ENCODE data around the gene CDK17.

The CDK17 gene

DNA sequence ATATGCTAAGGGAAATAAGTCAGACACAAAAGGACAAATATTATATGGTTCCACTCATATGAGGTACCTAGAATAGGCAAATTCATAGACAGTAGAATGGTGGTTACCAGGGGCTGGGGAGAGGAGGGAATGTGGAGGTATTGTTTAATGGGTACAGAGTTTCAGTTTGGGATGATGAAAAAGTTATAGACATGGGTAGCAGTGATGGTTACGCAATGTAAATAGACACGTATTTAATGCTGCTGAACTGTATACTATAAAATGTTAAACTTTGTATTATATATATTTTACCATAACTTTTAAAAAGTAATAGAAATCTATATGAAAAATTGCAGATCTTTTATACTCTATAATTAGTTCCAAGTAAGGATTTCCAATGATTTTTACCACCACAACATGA is 71.2 kb downstream of the CDK17 start:
- H3K9me3 ChIP-seq (ENCODE audit: insufficient read depth, low read depth, low read length), result no peaks in the 10 kb centered on the region
- no peak overlapping the region for H3K27ac ChIP-seq (ENCODE audit: low read depth, low read length)
- no peak overlapping the region for H4K12ac ChIP-seq (ENCODE audit: low read depth, low read length)
- H3K79me1 ChIP-seq (ENCODE audit: low read length), result no peaks in the 10 kb centered on the region
- no peak overlapping the region for H2BK5ac ChIP-seq (ENCODE audit: low read depth, low read length, poor library complexity)
- no CpG with 5 or more reads among the region's 2 CpGs for WGBS (ENCODE audit: extremely low coverage, insufficient coverage, insufficient read length)
- no peak overlapping the region for H3K9ac ChIP-seq (ENCODE audit: low read length)
- H3K4me3 ChIP-seq (ENCODE audit: low read depth, low read length), result no peak overlapping the region
- DNase-seq, result no peak
- H2AFZ ChIP-seq (ENCODE audit: insufficient read depth, low read length, poor library complexity), result no peak overlapping the region
- no peak overlapping the region for H3K23ac ChIP-seq (ENCODE audit: low read length)
- H2BK120ac ChIP-seq (ENCODE audit: insufficient read depth, low read length, poor library complexity), result no peak overlapping the region
- no peak overlapping the region for H3K14ac ChIP-seq (ENCODE audit: low read length)
- H3K36me3 ChIP-seq (ENCODE audit: control insufficient read depth in 1 of 2, insufficient read depth in 2 of 2, low read length in 2 of 2), result peaks cover 0 to 1% of the 10 kb centered on the region in 2 experiments
- H4K8ac ChIP-seq (ENCODE audit: low read depth, low read length), result no peak overlapping the region
- no peaks in the 10 kb centered on the region for H3K27me3 ChIP-seq (ENCODE audit: insufficient read depth, low read length)
- no peak overlapping the region for H2BK12ac ChIP-seq (ENCODE audit: low read length)
- no peak overlapping the region for H3K4ac ChIP-seq (ENCODE audit: low read depth, low read length)
- H2AK5ac ChIP-seq (ENCODE audit: low read length), result no peak overlapping the region
- no peak overlapping the region for H4K91ac ChIP-seq (ENCODE audit: low read depth, low read length)
- no peaks in the 10 kb centered on the region for H3K79me2 ChIP-seq (ENCODE audit: control insufficient read depth, insufficient read depth, low read length, poor library complexity)
- no peak overlapping the region for H3K18ac ChIP-seq (ENCODE audit: low read length)
- H3K4me1 ChIP-seq (ENCODE audit: control insufficient read depth in 1 of 2, insufficient read depth in 2 of 2, low read length in 2 of 2), result no peaks in the 10 kb centered on the region
- no peak overlapping the region for H3K4me2 ChIP-seq (ENCODE audit: low read length)

- H3K14ac ChIP-seq (ENCODE audit: low read length), result no peak overlapping the region
- no peak overlapping the region for H3K4me3 ChIP-seq (ENCODE audit: low read depth, low read length)
- H2BK5ac ChIP-seq (ENCODE audit: low read depth, low read length, poor library complexity), result no peak overlapping the region
- no peaks in the 10 kb centered on the region for H3K4me1 ChIP-seq (ENCODE audit: control insufficient read depth in 1 of 2, insufficient read depth in 2 of 2, low read length in 2 of 2)
- no peak overlapping the region for H3K18ac ChIP-seq (ENCODE audit: low read length)
- no peaks in the 10 kb centered on the region for H3K27me3 ChIP-seq (ENCODE audit: insufficient read depth, low read length)
- WGBS (ENCODE audit: extremely low coverage, insufficient coverage, insufficient read length), result no CpG with 5 or more reads among the region's 3 CpGs
- H3K9me3 ChIP-seq (ENCODE audit: insufficient read depth, low read depth, low read length), result no peaks in the 10 kb centered on the region
- H3K9ac ChIP-seq (ENCODE audit: low read length), result no peak overlapping the region
- H2AFZ ChIP-seq (ENCODE audit: insufficient read depth, low read length, poor library complexity), result no peak overlapping the region
- no peak overlapping the region for H4K91ac ChIP-seq (ENCODE audit: low read depth, low read length)
- H4K12ac ChIP-seq (ENCODE audit: low read depth, low read length), result no peak overlapping the region
- H3K36me3 ChIP-seq (ENCODE audit: control insufficient read depth in 1 of 2, insufficient read depth in 2 of 2, low read length in 2 of 2), result peaks cover 0 to 1% of the 10 kb centered on the region in 2 experiments
- H4K8ac ChIP-seq (ENCODE audit: low read depth, low read length), result no peak overlapping the region
- H3K4me2 ChIP-seq (ENCODE audit: low read length), result no peak overlapping the region
- no peak for DNase-seq
- H3K79me2 ChIP-seq (ENCODE audit: control insufficient read depth, insufficient read depth, low read length, poor library complexity), result no peaks in the 10 kb centered on the region
- H3K4ac ChIP-seq (ENCODE audit: low read depth, low read length), result no peak overlapping the region
- H2BK12ac ChIP-seq (ENCODE audit: low read length), result no peak overlapping the region
- H3K79me1 ChIP-seq (ENCODE audit: low read length), result no peaks in the 10 kb centered on the region
- H2AK5ac ChIP-seq (ENCODE audit: low read length), result no peak overlapping the region
- H3K27ac ChIP-seq (ENCODE audit: low read depth, low read length), result no peak overlapping the region
- H2BK120ac ChIP-seq (ENCODE audit: insufficient read depth, low read length, poor library complexity), result no peak overlapping the region
- no peak overlapping the region for H3K23ac ChIP-seq (ENCODE audit: low read length)
Observed at GRCh38 chr12:96327889-96328288, 72.3 kb downstream of the CDK17 start.

DNA sequence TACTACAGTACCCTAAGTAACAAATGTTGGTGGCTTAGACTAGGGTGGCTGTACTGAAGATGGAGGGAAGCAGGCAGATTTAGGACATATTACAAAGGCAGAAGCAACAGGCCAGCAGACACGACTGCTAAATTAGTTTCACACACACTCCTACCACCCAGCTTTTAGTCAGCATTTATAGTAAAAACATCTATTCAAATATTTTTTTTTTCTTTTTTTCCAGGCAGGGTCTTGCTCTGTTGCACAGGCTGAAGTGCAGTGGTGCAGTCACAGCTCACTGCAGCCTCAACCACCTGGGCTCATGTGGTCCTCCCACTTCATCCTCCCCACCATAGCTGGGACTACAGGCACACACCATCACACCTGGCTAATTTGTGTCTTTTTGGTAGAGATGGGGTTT is 72.9 kb downstream of the CDK17 start:
- Histone ChIP-seq H3K23ac (ENCODE audit: low read length) (no peak overlapping the region), H3K27me3 (ENCODE audit: insufficient read depth, low read length) (no peaks in the 10 kb centered on the region), H3K79me2 (ENCODE audit: control insufficient read depth, insufficient read depth, low read length, poor library complexity) (no peaks in the 10 kb centered on the region), H4K8ac (ENCODE audit: low read depth, low read length) (no peak overlapping the region), H3K9me3 (ENCODE audit: insufficient read depth, low read depth, low read length) (no peaks in the 10 kb centered on the region), H3K4ac (ENCODE audit: low read depth, low read length) (no peak overlapping the region), H3K4me2 (ENCODE audit: low read length) (no peak overlapping the region), H2BK12ac (ENCODE audit: low read length) (no peak overlapping the region), H3K18ac (ENCODE audit: low read length) (no peak overlapping the region), H4K91ac (ENCODE audit: low read depth, low read length) (no peak overlapping the region), H3K9ac (ENCODE audit: low read length) (no peak overlapping the region), H2AK5ac (ENCODE audit: low read length) (no peak overlapping the region), H2BK120ac (ENCODE audit: insufficient read depth, low read length, poor library complexity) (no peak overlapping the region), H3K4me1 (ENCODE audit: control insufficient read depth in 1 of 2, insufficient read depth in 2 of 2, low read length in 2 of 2) (no peaks in the 10 kb centered on the region), H3K36me3 (ENCODE audit: control insufficient read depth in 1 of 2, insufficient read depth in 2 of 2, low read length in 2 of 2) (peaks cover 0 to 1% of the 10 kb centered on the region in 2 experiments), H2BK5ac (ENCODE audit: low read depth, low read length, poor library complexity) (no peak overlapping the region), H3K79me1 (ENCODE audit: low read length) (no peaks in the 10 kb centered on the region), H3K27ac (ENCODE audit: low read depth, low read length) (no peak overlapping the region), H2AFZ (ENCODE audit: insufficient read depth, low read length, poor library complexity) (no peak overlapping the region), H3K14ac (ENCODE audit: low read length) (no peak overlapping the region), H4K12ac (ENCODE audit: low read depth, low read length) (no peak overlapping the region), H3K4me3 (ENCODE audit: low read depth, low read length) (no peak overlapping the region)
- no peak for DNase-seq
- no CpG with 5 or more reads among the region's 1 CpG for WGBS (ENCODE audit: extremely low coverage, insufficient coverage, insufficient read length)

- H4K8ac ChIP-seq (ENCODE audit: low read depth, low read length), result no peak overlapping the region
- no peak overlapping the region for H3K9ac ChIP-seq (ENCODE audit: low read length)
- H4K91ac ChIP-seq (ENCODE audit: low read depth, low read length), result no peak overlapping the region
- no peak overlapping the region for H2BK12ac ChIP-seq (ENCODE audit: low read length)
- H2BK5ac ChIP-seq (ENCODE audit: low read depth, low read length, poor library complexity), result no peak overlapping the region
- no peak overlapping the region for H3K14ac ChIP-seq (ENCODE audit: low read length)
- no peak overlapping the region for H4K12ac ChIP-seq (ENCODE audit: low read depth, low read length)
- no peak overlapping the region for H3K27ac ChIP-seq (ENCODE audit: low read depth, low read length)
- DNase-seq, result no peak
- no peaks in the 10 kb centered on the region for H3K9me3 ChIP-seq (ENCODE audit: insufficient read depth, low read depth, low read length)
- no peaks in the 10 kb centered on the region for H3K79me1 ChIP-seq (ENCODE audit: low read length)
- H3K27me3 ChIP-seq (ENCODE audit: insufficient read depth, low read length), result no peaks in the 10 kb centered on the region
- no peak overlapping the region for H3K4me3 ChIP-seq (ENCODE audit: low read depth, low read length)
- no peak overlapping the region for H2BK120ac ChIP-seq (ENCODE audit: insufficient read depth, low read length, poor library complexity)
- no peak overlapping the region for H3K23ac ChIP-seq (ENCODE audit: low read length)
- no peak overlapping the region for H3K18ac ChIP-seq (ENCODE audit: low read length)
- peaks cover 0 to 1% of the 10 kb centered on the region in 2 experiments for H3K36me3 ChIP-seq (ENCODE audit: control insufficient read depth in 1 of 2, insufficient read depth in 2 of 2, low read length in 2 of 2)
- no CpG with 5 or more reads among the region's 6 CpGs for WGBS (ENCODE audit: extremely low coverage, insufficient coverage, insufficient read length)
- no peaks in the 10 kb centered on the region for H3K4me1 ChIP-seq (ENCODE audit: control insufficient read depth in 1 of 2, insufficient read depth in 2 of 2, low read length in 2 of 2)
- H2AFZ ChIP-seq (ENCODE audit: insufficient read depth, low read length, poor library complexity), result no peak overlapping the region
- H3K79me2 ChIP-seq (ENCODE audit: control insufficient read depth, insufficient read depth, low read length, poor library complexity), result no peaks in the 10 kb centered on the region
- no peak overlapping the region for H3K4ac ChIP-seq (ENCODE audit: low read depth, low read length)
- H2AK5ac ChIP-seq (ENCODE audit: low read length), result no peak overlapping the region
- no peak overlapping the region for H3K4me2 ChIP-seq (ENCODE audit: low read length)
Observed at GRCh38 chr12:96326628-96327227, 73.5 kb downstream of the CDK17 start.

All from trophoblast cell (in vitro differentiated cells and primary cell).